ENCODE data around the gene DOLPP1.

The DOLPP1 gene

DNA sequence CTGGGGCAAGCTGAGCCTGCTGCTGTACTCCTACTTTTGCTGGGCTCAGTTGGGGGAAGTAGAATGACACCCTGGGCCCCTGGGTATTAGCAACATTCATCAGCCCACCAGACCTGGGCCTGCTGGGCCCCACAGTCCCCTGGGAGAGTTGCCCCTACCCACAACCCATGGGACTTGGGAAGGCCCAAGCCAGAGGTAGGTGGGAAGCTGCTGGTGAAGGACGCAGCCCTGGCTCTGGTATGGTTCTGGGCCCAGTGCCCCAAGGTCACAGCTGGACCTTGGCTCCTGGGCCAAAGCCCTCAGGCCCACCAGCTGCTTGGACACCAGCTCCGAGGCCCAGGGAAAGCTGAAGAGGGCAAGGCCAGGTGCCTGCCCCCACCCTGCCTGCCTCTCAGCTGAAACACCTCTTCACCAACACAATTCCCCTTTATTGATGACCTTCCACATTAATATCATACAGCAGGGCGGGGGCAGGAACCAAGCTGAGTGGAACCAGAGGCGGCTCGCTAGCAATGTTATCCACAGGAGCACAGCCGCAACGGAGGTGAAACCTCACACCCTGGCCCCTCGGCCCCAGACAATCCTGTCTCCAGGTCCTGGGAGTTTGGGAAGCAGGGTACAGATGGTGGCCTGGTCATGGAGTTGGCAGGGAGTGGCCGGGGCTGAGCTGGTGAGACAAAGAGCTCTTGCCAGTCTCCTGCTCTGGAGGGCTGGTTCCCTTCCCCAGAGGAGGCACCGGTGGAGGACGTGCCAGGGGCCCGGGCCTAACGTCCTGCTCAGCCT is 13.7 kb downstream of the DOLPP1 start:
- DNase-seq: no peak

DNA sequence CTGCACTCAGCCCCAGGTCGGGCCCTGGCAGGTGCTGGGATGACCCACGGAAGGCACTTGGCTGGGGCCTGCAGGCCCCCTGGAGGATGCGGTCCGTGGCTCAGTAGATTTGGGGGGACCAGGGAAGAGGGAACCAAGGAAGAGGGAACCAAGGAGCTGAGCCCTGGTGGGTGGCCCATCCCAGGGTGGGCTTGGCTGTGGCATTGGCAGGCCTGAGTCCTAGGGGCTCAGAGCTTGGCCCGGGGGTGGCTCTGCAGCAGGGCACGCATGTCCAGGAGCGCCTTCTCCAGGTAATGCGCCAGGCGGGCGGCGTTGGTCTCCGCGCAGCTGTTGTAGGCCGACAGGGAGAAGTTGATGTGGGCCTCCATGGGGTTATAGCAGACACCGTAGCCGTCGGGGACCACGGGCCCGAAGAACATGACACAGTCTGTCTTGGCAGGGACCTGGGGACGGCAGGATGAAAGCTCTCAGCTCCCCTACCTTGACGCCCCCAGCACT is 14.3 kb downstream of the DOLPP1 start:
- no peak for DNase-seq

DNA sequence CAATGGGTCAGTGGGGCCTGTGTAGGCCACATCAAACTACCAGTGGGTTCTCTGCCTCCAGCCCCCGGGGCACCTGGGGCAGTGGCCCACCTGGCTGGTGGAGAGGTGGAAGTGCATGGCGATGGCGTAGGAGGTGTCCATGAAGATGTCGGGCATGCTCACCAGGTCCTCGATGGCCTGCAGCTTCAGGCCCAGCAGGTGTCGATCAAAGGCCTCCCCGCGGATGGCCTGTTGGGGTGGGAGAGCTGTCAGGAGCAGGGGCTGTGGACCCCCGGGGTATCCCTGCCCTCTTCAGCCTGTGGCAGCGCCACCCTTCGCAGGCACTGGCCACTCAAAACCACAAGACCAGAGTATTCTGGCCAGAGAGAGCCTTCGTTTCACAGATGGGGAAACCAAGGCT is 15.0 kb downstream of the DOLPP1 start:
- no peak for DNase-seq

DNA sequence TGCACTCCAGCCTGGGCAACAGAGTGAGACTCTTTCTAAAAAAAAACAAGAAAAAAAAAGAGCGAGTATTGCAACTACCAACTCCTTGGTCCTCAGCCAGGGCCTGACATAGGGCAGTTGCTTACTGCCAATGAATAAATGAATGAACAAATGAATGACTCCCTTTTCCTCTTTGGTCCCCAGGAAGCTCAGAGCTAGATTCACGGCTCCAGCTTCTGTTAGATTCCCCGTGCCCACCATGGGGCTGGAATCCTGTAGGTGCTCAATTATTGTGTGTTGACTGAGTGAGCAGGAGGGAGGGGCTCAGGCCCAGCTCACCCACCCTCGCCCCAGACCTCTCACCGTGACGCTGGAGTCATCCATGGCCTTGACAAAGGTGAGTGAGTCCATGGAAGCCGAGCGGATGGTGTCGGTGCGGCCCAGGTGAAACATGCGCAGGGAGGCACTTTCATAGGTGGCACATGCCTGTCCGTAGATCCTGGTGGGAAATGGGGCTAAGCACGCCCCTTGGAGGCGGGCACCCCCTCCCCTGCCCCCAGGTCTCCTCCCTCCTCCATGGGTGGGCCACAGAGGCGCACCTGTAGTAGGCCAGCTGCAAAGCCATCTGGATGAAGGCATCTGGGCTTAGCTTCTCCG is 16.9 kb downstream of the DOLPP1 start:
- no peak for DNase-seq

DNA sequence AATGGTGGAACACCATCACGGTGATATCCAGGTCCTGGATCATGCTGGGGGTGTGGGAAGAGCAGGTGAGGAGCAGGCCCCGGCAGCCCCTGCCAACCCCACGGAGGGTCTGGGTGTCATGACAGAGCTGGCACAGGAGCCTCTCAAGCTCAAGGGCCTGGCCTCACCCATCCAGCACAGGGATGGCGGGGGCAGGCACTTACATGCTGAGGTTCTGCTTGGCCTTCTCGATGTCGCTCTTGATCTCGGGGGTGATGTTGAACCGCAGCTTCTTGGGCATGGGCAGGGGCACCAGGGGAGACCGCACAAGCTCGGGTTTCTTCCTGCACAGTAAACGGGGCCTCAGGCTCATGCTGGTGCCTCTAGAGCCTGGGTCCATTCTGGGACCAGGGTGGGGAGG is 17.4 kb downstream of the DOLPP1 start:
- DNase-seq: no peak

DNA sequence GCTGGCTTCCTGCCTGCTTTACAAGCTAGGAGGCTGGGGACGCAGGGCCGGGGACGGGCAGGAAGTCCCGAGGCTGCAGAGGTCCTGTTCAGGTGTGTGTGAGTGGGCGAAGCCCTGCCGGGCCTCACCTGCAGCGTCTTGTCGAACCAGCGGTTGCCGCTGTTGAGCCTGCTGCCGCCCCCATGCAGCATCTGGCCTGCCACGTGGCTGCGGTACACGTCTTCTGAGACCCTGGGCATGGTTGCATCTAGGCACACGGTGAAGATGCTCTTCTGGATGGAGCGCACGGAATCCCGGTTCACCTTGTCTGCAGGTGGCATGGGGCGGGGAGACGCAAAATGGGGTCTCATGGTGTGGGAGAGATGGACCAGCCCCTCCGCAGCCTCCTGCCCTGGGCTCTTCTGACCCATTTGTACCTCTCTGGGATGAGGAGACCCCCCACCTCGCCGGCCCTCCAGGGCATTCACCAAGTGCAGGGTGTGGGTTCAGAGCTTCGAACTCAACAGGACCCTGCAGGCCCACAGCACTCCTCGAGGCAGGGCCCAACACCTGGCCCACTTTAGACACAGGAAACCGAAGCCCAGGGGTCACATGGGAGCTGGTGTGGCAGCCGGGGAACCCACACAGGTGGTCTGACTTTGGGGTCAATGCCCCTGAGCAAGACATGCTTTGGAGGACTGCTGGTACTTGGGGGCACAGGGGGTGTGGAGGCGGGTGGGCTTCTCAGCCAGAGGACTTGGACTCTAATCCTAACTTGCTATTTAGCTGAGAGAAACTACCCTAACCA is 19.7 kb downstream of the DOLPP1 start:
- DNase-seq: no peak

DNA sequence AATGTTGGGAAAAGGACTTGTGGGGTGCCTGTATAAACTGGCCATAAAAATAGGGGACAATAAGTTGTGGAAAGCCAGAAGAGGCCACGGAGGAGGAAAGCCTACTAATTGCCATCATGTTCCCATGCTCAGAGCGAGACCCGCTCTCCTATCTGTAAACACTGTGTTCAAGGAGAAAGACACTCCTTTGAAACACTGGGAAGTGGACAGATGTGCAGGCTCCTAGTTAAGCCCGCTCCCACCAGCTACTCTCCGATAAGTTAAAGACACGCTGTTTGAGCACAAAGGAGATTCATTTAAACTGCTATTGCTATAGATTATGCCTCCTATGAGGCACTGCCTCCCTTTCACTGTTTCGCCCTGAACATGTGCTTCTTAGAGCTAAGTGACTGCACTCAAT is 20.4 kb downstream of the DOLPP1 start:
- DNase-seq: no peak

DNA sequence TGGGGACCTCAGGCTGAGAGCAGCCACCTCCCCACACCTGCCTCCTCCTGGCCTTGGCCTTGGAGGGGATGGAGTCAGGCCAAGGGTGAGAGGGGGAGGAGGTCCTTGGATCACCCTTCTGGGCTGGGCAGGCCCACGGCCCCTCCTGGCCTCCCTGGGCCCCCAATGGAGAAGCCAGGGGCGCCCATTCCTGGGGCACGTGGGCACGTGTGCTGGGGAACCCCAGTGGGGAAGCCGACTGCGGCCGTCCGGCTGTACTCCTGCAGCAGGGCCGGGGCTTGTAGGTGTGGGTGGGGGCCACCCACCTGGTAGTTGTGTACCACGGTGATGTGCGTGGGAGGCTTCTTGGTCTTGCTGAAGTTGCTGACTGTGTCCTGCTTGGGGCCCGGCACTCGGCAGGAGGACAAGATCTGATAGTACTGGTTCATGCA is 21.2 kb downstream of the DOLPP1 start:
- DNase-seq: no peak

DNA sequence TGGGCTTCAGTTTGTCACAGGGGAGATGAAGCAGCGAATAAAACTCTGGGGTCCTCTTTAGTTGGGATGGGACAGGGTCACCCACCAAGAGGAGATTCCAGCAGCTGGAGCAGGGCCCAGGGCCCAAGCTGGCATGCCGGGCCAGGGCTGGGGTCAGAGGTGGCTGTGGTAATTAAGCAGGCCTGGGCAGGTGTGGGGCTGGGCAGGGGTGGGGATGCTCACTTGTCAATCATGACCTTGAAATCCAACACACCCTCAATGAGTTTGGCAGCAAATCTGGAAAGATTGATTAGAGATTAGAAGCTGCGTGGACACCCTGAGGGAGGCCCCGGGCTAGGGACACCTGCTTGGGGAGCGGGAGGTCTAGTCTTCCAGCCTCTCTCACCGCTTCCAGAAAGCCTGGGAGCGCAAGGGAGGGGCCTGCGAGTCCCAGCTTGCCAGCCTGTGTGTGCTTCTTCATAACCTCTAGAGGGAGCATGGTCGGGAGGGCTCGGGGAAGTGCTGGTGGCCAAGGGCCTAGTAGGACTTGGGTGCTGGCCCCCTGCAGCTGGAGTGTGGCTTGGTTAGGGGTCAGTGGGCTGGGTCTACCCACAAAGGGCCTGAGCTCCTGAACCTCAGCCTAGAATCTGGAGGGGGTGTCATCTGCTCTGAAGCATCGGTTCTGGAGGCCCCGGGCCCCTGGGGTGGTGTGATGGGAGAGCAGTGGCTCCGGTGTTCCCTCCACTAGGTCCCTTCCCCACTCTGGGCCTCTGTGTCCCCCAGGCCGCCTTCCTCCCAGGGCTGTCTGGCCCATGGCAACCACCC is 22.1 kb downstream of the DOLPP1 start:
- DNase-seq: peak; percentile 34

DNA sequence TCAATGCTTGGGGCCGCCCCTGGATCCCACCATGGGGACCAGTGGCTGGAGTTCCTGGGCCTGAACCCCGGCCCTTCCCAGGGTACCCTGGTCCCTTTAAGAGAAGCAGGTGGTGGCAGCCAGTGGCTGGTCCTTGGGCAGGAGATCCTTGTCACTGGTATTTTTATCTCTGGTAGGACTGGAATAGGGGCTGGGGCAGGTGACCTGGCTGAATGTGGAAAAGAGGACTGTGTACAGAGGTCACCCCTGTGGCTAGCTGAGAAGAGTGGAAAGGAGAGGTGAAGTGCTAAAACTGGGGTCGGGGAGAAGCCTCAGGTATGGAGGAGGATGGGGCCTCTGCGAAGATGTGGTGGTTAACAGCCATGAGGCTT is 22.7 kb downstream of the DOLPP1 start:
- no peak for DNase-seq

DNA sequence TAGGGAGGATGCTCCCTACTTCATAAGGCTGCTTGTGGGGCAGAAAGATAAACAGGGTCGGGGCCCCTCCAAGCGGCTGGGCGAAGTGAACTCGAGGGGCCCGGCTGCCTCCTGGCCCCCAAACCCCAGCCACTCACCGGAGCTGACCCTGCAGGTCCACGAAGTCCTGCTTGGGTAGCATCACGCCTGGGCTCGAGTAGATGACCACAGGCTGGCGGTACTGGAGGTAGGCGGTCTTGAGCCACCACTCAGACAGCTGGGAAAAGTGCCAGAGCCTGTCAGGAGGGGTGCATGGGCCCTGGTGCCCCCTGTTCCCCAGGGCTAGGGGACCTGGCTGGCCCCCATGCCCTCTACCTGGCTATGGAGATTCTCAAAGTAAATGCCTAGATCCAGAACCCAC is 23.1 kb downstream of the DOLPP1 start:
- no peak for DNase-seq

DNA sequence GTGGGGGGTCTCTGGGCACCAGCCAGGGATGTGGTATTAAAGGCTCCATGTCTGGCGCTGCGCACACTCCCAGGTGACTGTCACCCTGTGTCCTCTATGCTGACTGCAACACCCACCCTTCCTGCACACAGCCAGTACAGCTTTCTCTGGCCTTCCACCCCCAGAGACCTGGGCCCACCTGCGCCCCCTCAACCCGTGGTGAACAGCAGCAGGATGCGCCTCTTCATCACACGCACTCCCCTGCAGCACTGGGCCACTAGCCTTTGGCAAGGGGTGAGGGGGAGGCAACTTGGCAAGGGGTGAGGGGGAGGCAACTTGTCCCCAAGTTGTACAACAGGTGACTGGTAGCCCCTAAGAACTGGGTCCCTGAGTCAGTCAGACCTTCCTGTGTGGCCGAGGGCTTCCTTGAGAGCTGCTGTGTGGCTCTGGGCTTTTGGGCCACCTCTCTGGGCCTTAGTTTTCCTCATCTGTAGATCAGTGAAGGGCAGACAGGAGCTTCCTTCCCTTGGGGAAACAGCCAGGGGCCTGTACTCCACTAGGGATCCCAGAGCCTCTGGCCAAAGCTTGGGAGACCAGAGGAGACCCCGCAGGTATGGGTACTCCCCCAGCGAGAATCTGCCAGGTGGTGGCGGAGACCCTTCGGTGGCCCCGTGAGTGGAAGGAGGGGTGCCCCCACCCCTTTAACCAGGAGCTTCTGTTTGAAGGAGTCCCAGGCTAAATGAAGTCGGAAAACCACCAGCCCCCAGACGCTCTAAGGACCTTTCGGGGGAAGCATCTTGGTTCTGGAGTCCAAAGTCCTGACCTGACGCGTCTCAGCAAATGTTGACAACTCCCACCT is 25.2 kb downstream of the DOLPP1 start:
- DNase-seq: no peak

DNA sequence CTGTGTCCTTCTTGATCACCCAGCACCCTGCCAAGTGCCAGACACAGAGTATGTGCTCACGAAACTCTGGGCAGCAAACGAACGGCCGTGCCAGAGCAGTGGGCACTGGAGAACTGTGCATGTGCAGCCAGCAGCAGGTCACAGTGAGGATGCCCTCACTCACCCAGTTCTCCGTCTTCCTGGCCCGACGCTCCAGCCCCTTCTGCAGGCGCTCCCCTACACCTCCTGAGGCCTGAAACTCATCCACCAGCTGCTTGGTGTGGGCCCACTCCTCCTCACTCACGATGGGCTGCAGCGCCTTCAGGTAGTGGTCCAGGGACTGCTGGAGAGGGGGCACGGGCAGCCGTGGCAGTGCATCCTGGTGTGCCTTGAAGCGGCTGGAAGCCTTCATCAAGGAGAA is 26.7 kb downstream of the DOLPP1 start:
- DNase-seq: no peak

DNA sequence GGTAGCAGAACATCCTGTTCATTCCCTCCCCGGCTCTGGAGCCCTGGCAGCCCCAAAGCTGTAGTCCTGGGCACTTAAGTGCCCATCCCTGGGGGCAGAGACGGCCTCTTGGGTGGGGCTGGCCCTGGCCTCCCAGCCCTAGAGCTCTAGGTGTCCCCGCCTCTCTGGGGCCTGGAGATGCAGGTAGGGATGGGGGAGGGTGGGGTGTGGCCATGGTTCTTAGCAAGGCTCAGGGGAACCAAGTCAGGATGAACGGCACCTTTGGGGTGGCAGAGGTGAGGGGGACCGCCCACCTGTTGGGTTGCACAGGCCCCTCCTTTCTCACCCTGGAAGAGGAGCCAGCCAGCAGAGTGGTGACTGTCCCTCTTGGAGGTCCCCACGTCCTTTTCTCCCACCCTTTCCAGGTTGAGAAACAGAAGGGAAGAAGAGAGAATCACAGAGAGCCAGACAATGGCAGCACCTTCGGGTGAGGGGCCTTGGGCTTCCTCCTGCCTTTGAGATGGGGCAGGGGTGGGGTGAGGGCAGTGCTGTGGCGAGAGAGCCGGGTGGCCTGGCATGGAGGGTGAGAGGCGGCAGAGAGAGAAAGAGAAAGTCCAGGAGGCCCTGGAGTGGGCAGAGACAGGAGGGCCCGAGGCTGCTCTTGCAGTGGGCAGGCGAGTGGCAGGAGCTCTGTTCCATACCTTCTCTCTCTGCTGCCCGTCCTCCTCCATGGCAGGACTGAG is 27.3 kb downstream of the DOLPP1 start:
- DNase-seq: no peak

DNA sequence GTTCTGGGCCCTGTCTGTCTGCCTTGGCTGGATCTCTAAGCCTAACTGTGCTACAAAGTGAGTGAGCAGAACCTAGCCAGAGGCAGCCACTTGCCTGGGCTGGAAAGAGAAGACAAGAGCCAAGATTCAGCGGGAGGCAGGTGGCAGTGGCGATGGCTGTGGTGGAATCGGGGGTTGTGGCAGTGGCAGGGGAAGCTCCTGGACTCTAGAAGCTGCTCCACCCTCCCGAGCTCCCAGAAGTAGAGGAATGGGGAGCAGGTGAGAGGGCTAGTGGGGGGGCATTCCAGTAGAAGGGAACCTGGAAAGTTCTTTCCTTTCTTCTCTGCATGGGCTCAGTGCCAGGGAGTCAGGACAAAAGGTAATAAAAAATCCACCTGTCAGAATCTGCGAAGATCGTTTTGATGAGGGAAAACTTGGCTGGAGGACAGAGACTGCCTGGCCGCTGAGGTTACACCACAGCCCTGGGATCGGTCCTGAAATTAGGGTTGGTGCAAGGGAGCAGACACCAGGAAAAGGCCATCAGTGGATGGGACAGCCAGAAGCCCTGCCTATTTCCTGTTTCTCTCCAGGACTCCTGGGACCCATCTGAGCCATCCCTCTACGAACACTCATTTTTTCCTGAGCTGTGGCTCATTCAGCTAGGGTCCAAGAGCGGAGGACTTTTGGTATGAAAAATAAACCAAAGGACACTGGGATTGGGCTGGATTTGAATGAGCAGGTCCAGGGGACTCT is 28.1 kb downstream of the DOLPP1 start:
- no peak for DNase-seq

DNA sequence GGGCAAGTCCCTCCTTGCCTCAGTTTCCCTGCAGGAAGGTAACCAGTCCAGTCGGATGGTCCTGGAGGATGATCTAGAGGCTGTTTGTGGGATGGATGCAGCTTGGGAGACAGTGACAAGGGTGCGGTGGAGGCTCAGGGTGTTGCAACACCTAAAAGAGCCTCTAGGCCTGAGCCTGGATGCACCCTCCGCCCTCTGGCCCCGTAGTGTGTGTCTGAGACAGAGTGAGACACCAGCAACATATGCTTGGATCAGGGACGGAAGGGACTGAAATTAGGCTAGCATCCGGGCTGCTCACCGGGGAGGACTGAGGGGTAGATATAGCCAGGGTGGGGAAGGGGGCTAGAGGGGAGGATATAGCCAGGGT is 28.6 kb downstream of the DOLPP1 start:
- DNase-seq: no peak

DNA sequence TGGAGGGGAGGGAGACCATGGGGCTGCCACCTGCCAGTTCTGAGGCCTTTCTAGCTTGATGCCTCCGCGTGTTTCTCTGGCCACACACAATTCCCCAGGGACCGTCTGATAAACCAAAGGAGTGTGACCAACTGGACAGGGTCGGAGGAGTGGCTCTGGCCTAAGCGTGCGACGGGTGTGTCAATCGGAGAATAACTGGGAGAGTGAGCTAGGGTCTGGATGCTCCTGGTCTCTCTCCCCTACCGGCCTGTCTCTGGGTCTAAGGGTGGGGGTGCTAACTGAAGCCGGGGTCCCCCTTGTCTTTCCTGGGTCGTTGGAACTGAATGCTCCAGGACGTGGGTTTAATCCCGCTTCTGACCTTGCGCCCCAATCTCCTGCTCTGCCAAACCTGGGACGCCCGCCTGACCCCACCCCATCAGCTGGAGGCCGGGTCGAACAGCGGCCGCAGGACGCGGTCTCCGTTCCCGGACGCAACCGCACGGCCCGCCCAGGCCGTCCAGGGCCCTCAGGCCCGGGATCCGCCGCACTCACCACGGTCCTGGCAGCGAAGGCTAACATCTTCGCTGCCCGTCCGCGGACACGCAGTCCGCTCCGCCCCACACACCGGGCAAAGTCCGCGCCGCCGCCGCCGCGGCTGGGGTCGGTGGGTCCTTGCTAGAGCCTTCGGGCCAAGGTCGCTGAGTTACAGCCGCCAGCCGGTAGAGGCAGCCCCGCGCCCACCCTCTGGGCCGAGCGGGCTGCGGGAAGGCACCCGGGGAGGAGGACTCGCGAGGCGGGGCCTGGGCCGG is 29.2 kb downstream of the DOLPP1 start:
- peak; percentile 92 for DNase-seq

DNA sequence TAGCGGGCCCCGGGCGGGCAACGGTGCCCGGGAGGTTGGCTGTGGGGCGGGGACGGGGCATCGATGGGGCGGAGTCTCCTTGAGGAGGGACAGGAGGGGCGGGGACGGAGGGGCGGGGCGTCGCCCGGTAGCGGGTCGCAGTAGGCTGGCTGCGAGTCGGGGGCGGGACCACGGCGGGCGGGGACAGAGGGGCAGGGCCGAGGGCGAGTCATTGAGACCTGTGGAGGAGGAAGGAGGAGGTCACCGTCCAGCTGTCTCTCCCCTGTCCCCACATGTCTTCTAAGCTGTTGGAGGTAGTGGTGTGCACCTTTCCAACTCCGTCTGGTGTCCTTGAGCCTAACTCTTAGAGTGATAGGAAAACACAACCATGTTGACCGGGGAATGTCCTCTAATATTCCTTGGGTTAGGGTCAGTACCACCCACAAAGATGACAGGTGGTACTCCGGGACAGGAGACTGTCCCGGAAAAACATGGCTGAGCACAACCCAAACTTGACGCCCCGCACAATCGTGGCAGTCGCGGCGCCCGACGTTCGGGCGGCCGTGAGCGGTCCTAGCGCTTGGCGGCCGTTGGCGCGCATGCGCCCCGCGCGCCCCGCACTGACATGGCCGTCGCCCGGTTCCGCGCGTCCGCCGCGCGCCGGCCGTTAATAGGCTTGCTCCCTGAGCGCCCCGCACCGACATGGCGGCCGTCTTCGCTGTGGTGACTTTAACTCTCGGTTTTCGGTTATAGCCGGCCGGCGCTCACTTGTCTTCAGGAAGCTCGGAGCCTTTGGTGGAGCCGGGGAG is 30.0 kb downstream of the DOLPP1 start, which contains the start of the genes CRAT and PTPA:
Gene CRAT (minus strand): TSS at position 54 of the 788 bp plus-strand sequence. CDS start 284 bp downstream, outside the sequence.
Gene PTPA (plus strand): TSS at position 676 of the 788 bp plus-strand sequence. CDS start 186 bp downstream, outside the sequence.
- DNase-seq: peak; percentile 96

Data from right kidney (tissue), 1 donor.